MM.1S (cell line): ENCODE data around the gene SORCS2.

Experiments used
- EZH2 ChIP-seq: fragments of 300-600 bp; sonication (generic); optimal IDR thresholded peaks from 2 replicates; pipeline ENCODE3; 2017; ENCODE audit warnings: low read depth, mild to moderate bottlenecking, antibody characterized with exemption, low read length, mixed read lengths
- EZH2phosphoT487 ChIP-seq: fragments of 300-600 bp; sonication (generic); IDR thresholded peaks from 2 replicates; pipeline ENCODE4 v1.6.1; 2018; ENCODE audit warnings: antibody characterized with exemption, low read length
- TF ChIP-seq, protein P1 (sequence below): fragments of 300-600 bp; sonication (generic); IDR thresholded peaks from 2 replicates; pipeline ENCODE4 v1.5.1; 2016; ENCODE audit warnings: antibody characterized with exemption, low read length, mixed read lengths

DNA sequence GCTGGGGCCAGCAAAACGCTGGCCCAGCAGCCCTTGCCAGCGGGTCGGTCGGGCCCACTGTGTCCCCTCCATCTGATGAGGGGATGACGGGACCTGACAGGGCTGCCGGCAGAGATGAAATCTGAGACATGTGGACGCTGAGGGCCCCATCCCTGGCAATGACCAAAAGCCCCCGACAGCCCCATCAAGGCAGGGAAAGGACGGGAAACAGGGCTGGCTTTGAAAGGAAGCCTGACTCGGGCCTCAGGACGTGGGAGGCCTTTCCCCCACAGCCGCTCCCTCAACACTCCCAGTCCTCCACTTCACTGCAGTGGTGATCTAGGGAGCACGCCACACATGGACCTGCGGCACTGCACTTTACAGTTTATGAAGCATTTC is 544.9 kb downstream of the SORCS2 start:
- TF ChIP-seq, protein P1, sequence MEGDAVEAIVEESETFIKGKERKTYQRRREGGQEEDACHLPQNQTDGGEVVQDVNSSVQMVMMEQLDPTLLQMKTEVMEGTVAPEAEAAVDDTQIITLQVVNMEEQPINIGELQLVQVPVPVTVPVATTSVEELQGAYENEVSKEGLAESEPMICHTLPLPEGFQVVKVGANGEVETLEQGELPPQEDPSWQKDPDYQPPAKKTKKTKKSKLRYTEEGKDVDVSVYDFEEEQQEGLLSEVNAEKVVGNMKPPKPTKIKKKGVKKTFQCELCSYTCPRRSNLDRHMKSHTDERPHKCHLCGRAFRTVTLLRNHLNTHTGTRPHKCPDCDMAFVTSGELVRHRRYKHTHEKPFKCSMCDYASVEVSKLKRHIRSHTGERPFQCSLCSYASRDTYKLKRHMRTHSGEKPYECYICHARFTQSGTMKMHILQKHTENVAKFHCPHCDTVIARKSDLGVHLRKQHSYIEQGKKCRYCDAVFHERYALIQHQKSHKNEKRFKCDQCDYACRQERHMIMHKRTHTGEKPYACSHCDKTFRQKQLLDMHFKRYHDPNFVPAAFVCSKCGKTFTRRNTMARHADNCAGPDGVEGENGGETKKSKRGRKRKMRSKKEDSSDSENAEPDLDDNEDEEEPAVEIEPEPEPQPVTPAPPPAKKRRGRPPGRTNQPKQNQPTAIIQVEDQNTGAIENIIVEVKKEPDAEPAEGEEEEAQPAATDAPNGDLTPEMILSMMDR: no peak
- TF ChIP-seq EZH2 (no peak), EZH2phosphoT487 (no peak)
